GM10266 (cell line): Measurements from ENCODE around the gene SNAP29.
"Not testable (repeated sequence)": the region's sequence is repeated elsewhere in the genome, so short reads cannot be mapped to it uniquely, and the experiment has no call there.

ENCODE experiments used
- DNase-seq: peaks from one replicate; pipeline ENCODE4 v3.0.0; 2012; ENCODE audit errors: extremely low spot score
- TF ChIP-seq, protein P1 (sequence below): IDR thresholded peaks from 2 replicates; pipeline ENCODE4 v1.5.1; 2012; ENCODE audit warnings: mild to moderate bottlenecking, low read depth; ENCODE audit not compliant: control insufficient read depth, insufficient read depth; ENCODE audit errors: missing control alignments

The SNAP29 gene

GRCh38 chr22:20927940-20928572 is 69.2 kb downstream of the SNAP29 start:
- TF ChIP-seq, protein P1, sequence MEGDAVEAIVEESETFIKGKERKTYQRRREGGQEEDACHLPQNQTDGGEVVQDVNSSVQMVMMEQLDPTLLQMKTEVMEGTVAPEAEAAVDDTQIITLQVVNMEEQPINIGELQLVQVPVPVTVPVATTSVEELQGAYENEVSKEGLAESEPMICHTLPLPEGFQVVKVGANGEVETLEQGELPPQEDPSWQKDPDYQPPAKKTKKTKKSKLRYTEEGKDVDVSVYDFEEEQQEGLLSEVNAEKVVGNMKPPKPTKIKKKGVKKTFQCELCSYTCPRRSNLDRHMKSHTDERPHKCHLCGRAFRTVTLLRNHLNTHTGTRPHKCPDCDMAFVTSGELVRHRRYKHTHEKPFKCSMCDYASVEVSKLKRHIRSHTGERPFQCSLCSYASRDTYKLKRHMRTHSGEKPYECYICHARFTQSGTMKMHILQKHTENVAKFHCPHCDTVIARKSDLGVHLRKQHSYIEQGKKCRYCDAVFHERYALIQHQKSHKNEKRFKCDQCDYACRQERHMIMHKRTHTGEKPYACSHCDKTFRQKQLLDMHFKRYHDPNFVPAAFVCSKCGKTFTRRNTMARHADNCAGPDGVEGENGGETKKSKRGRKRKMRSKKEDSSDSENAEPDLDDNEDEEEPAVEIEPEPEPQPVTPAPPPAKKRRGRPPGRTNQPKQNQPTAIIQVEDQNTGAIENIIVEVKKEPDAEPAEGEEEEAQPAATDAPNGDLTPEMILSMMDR: no peak
- no peak for DNase-seq

DNA sequence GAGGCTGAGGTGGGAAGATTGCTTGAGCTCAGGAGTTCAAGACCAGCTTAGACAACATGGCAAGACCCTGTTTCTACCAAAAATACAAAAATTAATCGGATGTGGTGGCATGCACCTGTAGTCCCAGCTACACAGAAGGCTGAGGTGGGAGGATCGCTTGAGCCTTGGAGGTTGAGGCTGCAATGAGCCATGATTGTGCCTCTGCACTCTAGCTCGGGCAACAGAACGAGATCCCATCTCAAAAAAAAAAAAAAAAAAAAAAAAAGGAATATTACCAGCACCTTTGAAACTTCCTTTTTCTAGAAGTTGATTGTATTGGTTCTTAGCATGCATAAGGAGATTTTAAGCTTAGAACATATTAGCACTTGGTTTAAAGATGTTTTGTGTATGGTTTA is 69.8 kb downstream of the SNAP29 start:
- DNase-seq: no peak
- TF ChIP-seq, protein P1: no peak

DNA sequence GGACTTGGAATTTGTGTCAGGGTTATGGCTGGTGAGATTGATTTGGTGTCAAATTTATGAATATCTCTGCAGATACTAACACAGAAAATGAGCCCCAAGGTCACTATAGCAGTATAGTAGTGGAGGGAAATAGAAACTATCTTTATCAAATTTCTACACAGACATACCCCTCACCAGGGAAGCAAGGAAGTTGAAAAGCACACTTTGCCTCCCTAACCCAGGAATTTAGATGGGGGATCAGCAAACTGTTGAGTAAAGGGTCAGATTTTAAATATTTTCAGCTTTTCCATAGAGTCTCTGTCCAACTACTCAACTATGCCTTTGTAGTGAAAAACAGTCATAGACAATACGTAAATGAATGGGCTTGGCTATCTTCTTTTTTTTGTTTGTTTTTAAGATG is 71.2 kb downstream of the SNAP29 start:
- TF ChIP-seq, protein P1: no peak
- DNase-seq: no peak

GRCh38 chr22:20930435-20930834 is 71.6 kb downstream of the SNAP29 start:
- not testable (repeated sequence) for DNase-seq

DNA sequence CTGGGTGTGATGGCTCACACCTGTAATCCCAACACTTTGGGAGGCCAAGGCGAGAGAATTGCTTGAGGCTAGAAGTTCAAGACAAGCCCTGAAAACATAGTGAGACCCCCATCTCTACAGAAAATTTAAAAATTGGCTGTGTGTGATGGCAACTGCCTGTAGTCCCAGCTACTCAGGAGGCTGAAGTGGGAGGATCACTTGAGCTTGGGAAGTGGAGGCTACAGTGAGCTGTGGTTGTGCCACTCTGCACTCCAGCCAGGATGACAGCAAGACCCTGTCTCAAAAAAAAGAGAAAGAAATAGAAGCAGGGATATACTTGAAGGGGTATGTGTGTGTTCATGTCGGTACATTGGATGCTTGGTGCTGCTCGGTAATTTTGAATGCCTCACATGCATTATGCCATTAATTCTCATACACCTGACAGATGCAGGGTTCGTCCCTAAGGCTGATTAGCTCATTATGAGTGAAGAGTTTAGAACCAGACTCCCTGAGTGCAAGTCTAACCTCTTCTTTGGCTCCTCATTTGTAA is 72.4 kb downstream of the SNAP29 start:
- no peak for DNase-seq

DNA sequence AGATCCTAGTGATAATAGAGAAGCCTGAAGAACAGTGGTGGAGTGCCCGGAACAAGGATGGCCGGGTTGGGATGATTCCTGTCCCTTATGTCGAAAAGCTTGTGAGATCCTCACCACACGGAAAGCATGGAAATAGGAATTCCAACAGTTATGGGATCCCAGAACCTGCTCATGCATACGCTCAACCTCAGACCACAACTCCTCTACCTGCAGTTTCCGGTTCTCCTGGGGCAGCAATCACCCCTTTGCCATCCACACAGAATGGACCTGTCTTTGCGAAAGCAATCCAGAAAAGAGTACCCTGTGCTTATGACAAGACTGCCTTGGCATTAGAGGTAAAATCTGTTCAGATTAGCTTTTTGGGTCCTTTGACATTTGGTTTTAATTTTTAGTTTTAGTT is 75.1 kb downstream of the SNAP29 start:
- TF ChIP-seq, protein P1: no peak
- no peak for DNase-seq

More for the DNA sequence above, 72.4 kb downstream of the SNAP29 start:
- TF ChIP-seq, protein P1: no peak

DNA sequence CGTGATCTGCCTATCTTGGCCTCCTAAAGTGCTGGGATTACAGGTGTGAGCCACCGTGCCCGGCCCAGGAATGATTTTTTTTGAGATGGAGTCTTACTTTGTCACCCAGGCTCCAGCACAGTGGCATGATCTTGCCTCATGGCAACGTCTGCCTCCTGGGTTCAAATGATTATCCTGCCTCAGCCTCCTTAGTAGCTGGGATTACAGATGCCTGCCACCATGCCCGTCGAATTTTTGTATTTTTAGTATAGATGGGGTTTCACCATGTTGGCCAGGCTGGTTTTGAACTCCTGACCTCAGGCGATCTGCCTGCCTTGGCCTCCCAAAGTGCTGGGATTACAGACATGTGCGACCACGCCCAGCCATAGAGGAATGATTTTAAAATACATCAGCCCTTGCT is 76.2 kb downstream of the SNAP29 start:
- DNase-seq: not testable (repeated sequence)

GRCh38 chr22:20935780-20936539 is 77.2 kb downstream of the SNAP29 start:
- not testable (repeated sequence) for DNase-seq
